ENCODE results near the gene NCOA7. TPM values are rescaled to one million over a fixed set of nuclear protein-coding genes. Genes with fewer than 3 reads are reported as not detected.

Gene NCOA7
- polyA plus RNA-seq, 1 of the 3 experiments (the other 2 are of a cell fraction), result 16.3 TPM

DNA sequence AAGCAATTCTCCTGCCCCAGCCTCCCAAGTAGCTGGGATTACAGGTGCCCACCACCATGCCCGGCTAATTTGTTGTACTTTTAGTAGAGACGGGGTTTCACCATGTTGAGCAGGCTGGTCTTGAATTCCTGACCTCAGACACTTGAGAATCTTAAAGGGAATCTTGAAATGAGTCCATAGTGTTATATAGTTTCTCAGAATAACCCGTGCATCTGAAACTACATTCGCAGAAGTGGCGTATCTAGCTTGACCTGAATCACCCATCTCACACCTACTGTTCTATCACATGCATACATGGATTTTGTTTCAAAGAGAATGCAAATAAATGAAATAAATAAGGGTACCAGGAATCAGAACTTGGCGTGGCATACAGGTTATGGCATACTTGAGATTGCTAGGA, 65.0 kb downstream of the NCOA7 start:
- Histone ChIP-seq H3K4me3 (ENCODE audit: low read depth in 2 of 2, low read length in 1 of 2) (no peak overlapping the region), H3K9me2 (no peaks in the 10 kb centered on the region), H3K9me3 (no peaks in the 10 kb centered on the region), H4K20me1 (ENCODE audit: insufficient read depth) (no peaks in the 10 kb centered on the region), H3K79me2 (ENCODE audit: insufficient read depth) (peaks cover 6% of the 10 kb centered on the region), H3K4me1 (ENCODE audit: control insufficient read depth in 1 of 2, insufficient read depth in 2 of 2, low read depth in 1 of 2, low read length in 1 of 2) (no peaks in the 10 kb centered on the region; a peak in 2 of 4 replicates), H3K27me3 (ENCODE audit: insufficient read depth) (no peaks in the 10 kb centered on the region), H2AFZ (ENCODE audit: low read depth) (no peak overlapping the region), H3F3A (replicated peaks; ENCODE audit: insufficient read depth) (no peaks in the 10 kb centered on the region), H3K36me3 (replicated peaks in 1 of 2; ENCODE audit: control insufficient read depth in 1 of 2, insufficient read depth in 2 of 2, low read length in 1 of 2) (peaks cover 0 to 5% of the 10 kb centered on the region in 2 experiments), H3K4me2 (no peak overlapping the region), H3K9ac (no peak overlapping the region), H3K27ac (ENCODE audit: low read depth in 2 of 2, low read length in 1 of 2) (no peak overlapping the region)
- CTCF ChIA-PET, result no interaction called here
- TF ChIP-seq, protein P1, sequence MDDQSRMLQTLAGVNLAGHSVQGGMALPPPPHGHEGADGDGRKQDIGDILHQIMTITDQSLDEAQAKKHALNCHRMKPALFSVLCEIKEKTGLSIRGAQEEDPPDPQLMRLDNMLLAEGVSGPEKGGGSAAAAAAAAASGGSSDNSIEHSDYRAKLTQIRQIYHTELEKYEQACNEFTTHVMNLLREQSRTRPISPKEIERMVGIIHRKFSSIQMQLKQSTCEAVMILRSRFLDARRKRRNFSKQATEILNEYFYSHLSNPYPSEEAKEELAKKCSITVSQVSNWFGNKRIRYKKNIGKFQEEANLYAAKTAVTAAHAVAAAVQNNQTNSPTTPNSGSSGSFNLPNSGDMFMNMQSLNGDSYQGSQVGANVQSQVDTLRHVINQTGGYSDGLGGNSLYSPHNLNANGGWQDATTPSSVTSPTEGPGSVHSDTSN (IDR thresholded peaks at IDR 0.05), result no peak
- TF ChIP-seq POLR2AphosphoS5 (IDR thresholded peaks at IDR 0.05; ENCODE audit: low read depth, low read length) (no peak), RFX5 (IDR thresholded peaks at IDR 0.05; ENCODE audit: low read length) (no peak), TAF1 (IDR thresholded peaks at IDR 0.05; ENCODE audit: borderline replicate concordance, low read depth, low read length) (no peak), MEF2A (IDR thresholded peaks at IDR 0.05; ENCODE audit: borderline replicate concordance, low read depth) (no peak), ELF1 (IDR thresholded peaks at IDR 0.05) (no peak), JUND (IDR thresholded peaks at IDR 0.05) (no peak), FOXJ3 (CRISPR knock-in tag; IDR thresholded peaks at IDR 0.05) (no peak), NRF1 (IDR thresholded peaks at IDR 0.05; ENCODE audit: low read depth, low read length) (no peak), RAD21 (IDR thresholded peaks at IDR 0.05; ENCODE audit: low read length) (no peak), SMC3 (IDR thresholded peaks at IDR 0.05; ENCODE audit: low read depth, low read length) (no peak), FOXM1 (IDR thresholded peaks at IDR 0.05; ENCODE audit: low read depth) (no peak), NFIC (IDR thresholded peaks at IDR 0.05; ENCODE audit: borderline replicate concordance) (no peak), RXRA (IDR thresholded peaks at IDR 0.05; ENCODE audit: borderline replicate concordance, low read depth) (no peak)
- TF ChIP-seq, protein P2, sequence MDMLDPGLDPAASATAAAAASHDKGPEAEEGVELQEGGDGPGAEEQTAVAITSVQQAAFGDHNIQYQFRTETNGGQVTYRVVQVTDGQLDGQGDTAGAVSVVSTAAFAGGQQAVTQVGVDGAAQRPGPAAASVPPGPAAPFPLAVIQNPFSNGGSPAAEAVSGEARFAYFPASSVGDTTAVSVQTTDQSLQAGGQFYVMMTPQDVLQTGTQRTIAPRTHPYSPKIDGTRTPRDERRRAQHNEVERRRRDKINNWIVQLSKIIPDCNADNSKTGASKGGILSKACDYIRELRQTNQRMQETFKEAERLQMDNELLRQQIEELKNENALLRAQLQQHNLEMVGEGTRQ (IDR thresholded peaks at IDR 0.05; ENCODE audit: borderline replicate concordance, low read depth, low read length), result no peak
- TF ChIP-seq, protein P3, sequence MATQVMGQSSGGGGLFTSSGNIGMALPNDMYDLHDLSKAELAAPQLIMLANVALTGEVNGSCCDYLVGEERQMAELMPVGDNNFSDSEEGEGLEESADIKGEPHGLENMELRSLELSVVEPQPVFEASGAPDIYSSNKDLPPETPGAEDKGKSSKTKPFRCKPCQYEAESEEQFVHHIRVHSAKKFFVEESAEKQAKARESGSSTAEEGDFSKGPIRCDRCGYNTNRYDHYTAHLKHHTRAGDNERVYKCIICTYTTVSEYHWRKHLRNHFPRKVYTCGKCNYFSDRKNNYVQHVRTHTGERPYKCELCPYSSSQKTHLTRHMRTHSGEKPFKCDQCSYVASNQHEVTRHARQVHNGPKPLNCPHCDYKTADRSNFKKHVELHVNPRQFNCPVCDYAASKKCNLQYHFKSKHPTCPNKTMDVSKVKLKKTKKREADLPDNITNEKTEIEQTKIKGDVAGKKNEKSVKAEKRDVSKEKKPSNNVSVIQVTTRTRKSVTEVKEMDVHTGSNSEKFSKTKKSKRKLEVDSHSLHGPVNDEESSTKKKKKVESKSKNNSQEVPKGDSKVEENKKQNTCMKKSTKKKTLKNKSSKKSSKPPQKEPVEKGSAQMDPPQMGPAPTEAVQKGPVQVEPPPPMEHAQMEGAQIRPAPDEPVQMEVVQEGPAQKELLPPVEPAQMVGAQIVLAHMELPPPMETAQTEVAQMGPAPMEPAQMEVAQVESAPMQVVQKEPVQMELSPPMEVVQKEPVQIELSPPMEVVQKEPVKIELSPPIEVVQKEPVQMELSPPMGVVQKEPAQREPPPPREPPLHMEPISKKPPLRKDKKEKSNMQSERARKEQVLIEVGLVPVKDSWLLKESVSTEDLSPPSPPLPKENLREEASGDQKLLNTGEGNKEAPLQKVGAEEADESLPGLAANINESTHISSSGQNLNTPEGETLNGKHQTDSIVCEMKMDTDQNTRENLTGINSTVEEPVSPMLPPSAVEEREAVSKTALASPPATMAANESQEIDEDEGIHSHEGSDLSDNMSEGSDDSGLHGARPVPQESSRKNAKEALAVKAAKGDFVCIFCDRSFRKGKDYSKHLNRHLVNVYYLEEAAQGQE (IDR thresholded peaks at IDR 0.05; ENCODE audit: low read depth, low read length), result no peak
- TF ChIP-seq, protein P4, sequence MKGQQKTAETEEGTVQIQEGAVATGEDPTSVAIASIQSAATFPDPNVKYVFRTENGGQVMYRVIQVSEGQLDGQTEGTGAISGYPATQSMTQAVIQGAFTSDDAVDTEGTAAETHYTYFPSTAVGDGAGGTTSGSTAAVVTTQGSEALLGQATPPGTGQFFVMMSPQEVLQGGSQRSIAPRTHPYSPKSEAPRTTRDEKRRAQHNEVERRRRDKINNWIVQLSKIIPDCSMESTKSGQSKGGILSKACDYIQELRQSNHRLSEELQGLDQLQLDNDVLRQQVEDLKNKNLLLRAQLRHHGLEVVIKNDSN (IDR thresholded peaks at IDR 0.05; ENCODE audit: borderline replicate concordance, low read depth), result no peak
- TF ChIP-seq, protein P5, sequence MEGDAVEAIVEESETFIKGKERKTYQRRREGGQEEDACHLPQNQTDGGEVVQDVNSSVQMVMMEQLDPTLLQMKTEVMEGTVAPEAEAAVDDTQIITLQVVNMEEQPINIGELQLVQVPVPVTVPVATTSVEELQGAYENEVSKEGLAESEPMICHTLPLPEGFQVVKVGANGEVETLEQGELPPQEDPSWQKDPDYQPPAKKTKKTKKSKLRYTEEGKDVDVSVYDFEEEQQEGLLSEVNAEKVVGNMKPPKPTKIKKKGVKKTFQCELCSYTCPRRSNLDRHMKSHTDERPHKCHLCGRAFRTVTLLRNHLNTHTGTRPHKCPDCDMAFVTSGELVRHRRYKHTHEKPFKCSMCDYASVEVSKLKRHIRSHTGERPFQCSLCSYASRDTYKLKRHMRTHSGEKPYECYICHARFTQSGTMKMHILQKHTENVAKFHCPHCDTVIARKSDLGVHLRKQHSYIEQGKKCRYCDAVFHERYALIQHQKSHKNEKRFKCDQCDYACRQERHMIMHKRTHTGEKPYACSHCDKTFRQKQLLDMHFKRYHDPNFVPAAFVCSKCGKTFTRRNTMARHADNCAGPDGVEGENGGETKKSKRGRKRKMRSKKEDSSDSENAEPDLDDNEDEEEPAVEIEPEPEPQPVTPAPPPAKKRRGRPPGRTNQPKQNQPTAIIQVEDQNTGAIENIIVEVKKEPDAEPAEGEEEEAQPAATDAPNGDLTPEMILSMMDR (IDR thresholded peaks at IDR 0.05), result no peak
- POLR2A ChIA-PET, result no interaction called here
- 96% methylated on average over 6 of the region's 6 CpGs for WGBS (ENCODE audit: low lambda C conversion rate)
- no peak for DNase-seq

Measured in SK-N-SH (cell line).